ENCODE measurements around the gene TMEM185B.

DNA sequence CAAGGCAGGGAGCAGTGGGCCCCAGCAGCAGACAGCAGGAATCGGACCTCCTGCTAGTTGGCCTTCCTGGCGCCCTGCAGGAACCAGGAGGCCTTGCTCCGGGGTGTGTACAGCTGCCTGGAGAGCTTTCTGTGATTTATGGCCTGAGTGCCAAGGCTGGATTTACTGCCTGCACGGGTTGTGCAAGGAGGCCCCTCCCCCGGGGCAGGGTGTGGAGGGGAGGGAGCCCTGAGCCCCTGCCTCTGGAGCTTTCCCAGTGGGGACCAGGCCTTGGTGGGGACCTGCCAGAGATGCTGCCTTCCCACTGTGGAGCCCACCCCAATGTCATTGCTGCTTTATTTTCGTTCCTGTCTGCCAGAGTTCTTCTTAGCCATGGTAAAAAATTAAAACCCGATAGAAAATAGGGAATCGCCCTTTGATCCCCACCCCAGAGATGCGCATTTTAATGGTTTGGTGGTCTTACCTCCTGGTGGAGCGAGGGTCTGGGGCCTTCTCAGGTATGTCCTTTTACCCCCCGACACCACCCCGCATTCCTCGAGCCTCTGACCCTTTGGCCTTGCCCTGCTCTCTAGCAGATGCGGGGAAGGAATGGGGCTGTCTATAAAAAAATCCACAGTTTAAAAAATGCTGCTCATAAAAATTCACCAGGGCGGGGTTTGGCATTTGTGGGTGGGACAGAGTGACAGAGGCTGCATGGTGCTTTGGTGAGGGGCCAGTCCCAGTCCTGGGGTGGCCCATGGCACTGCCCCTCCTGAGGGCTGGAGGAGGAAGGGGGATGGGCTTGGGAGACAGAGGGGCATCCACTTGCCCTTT lies 22.5 kb upstream of the TMEM185B start:
- TF ChIP-seq, protein P1, sequence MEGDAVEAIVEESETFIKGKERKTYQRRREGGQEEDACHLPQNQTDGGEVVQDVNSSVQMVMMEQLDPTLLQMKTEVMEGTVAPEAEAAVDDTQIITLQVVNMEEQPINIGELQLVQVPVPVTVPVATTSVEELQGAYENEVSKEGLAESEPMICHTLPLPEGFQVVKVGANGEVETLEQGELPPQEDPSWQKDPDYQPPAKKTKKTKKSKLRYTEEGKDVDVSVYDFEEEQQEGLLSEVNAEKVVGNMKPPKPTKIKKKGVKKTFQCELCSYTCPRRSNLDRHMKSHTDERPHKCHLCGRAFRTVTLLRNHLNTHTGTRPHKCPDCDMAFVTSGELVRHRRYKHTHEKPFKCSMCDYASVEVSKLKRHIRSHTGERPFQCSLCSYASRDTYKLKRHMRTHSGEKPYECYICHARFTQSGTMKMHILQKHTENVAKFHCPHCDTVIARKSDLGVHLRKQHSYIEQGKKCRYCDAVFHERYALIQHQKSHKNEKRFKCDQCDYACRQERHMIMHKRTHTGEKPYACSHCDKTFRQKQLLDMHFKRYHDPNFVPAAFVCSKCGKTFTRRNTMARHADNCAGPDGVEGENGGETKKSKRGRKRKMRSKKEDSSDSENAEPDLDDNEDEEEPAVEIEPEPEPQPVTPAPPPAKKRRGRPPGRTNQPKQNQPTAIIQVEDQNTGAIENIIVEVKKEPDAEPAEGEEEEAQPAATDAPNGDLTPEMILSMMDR (IDR thresholded peaks at IDR 0.05) = no peak
- TF ChIP-seq POLR2A (IDR thresholded peaks at IDR 0.05) = no peak

Measured in lower leg skin (tissue), 3 donors.